CD4-positive, alpha-beta T cell (primary cell): ENCODE results near the gene LRRN4CL. TPM values are rescaled to one million over a fixed set of nuclear protein-coding genes. Genes with fewer than 3 reads are reported as not detected.
A peak's percentile ranks its signal among the peaks of the same experiment; 100 is the strongest.

Experiments
- ATAC-seq: fragments of 200-7000 bp; cut with Tn5 transposase; one replicate; pipeline ENCODE4 v1.10.0; 2022; ENCODE audit warnings: mild to moderate bottlenecking; ENCODE audit not compliant: poor library complexity
- CTCF ChIA-PET: fragments of 350-600 bp; sonication (Branson Sonifier 250); formaldehyde crosslinking; loops from one replicate; lab custom pipeline; 2021; ENCODE audit warnings: antibody characterized with exemption, inconsistent platforms; lab: Charles Lee
- POLR2A ChIA-PET: fragments of 350-600 bp; sonication (Branson Sonifier 250); formaldehyde crosslinking; loops from one replicate; lab custom pipeline; 2021; ENCODE audit warnings: antibody characterized with exemption, inconsistent platforms; lab: Charles Lee
- DNase-seq, 14 experiments: peaks; one replicate each; pipeline ENCODE4 v3.0.0-alpha.2; 2013 to 2020; ENCODE audit warnings: mixed read lengths in 2 of 14
- H3K27ac ChIP-seq, 2 donors: one replicate each; pipeline versions ENCODE4 v1.5.1 to v1.7.0; 2013; ENCODE audit warnings: low read length in 2 of 2, low read depth in 1 of 2, mild to moderate bottlenecking in 1 of 2
- H3K27me3 ChIP-seq, 2 experiments: 1 replicate in 1 of 2; 2 replicates in 1 of 2; pipeline versions ENCODE4 v1.6.1 to v1.7.0; 2013; ENCODE audit warnings: low read length in 2 of 2, control low read depth in 1 of 2, mild to moderate bottlenecking in 1 of 2, moderate library complexity in 1 of 2; ENCODE audit not compliant: insufficient read depth in 2 of 2, control insufficient read depth in 1 of 2
- H3K36me3 ChIP-seq: one replicate; pipeline ENCODE4 v1.6.1; 2013; ENCODE audit warnings: low read length, control low read depth; ENCODE audit not compliant: insufficient read depth
- H3K4me1 ChIP-seq: one replicate; pipeline ENCODE4 v1.6.1; 2013; ENCODE audit warnings: low read length, control low read depth; ENCODE audit not compliant: insufficient read depth
- H3K4me3 ChIP-seq: one replicate; pipeline ENCODE4 v1.5.1; 2013; ENCODE audit warnings: mild to moderate bottlenecking, low read length, moderate library complexity
- H3K9me3 ChIP-seq, 2 experiments: 1 replicate in 1 of 2; 2 replicates in 1 of 2; pipeline versions ENCODE4 v1.6.1 to v1.7.0; 2013; ENCODE audit warnings: low read length in 2 of 2, mild to moderate bottlenecking in 2 of 2, control low read depth in 1 of 2, moderate library complexity in 1 of 2; ENCODE audit not compliant: control insufficient read depth in 1 of 2, insufficient read depth in 1 of 2
- H3K27ac Mint-ChIP-seq: one replicate; pipeline ENCODE4 v1.8.0; 2020; ENCODE audit warnings: mixed read lengths
- H3K27me3 Mint-ChIP-seq: one replicate; pipeline ENCODE4 v1.8.0; 2021; ENCODE audit warnings: mixed read lengths
- H3K36me3 Mint-ChIP-seq: one replicate; pipeline ENCODE4 v1.8.0; 2021; ENCODE audit warnings: low read depth, mixed read lengths
- H3K4me1 Mint-ChIP-seq: one replicate; pipeline ENCODE4 v1.8.0; 2021; ENCODE audit warnings: low read depth, mixed read lengths
- H3K4me3 Mint-ChIP-seq: one replicate; pipeline ENCODE4 v1.8.0; 2020; ENCODE audit warnings: mild to moderate bottlenecking, mixed read lengths
- H3K9me3 Mint-ChIP-seq: one replicate; pipeline ENCODE4 v1.8.0; 2020; ENCODE audit warnings: mixed read lengths
- CTCF ChIP-seq: fragments of 200-600 bp; IDR thresholded peaks from one replicate; pipeline ENCODE4 v1.8.0; 2022; ENCODE audit warnings: antibody characterized with exemption, mild to moderate bottlenecking
- intact Hi-C, 2 experiments: fragments of 100-400 bp; cut with DNase I in 1 of 2; cut with micrococcal nuclease in 1 of 2; formaldehyde crosslinking; loops; one replicate each; pipeline versions ENCODE4 v1.15.1 to v1.9.0; 2023 to 2025; cut with DNase I, micrococcal nuclease
- total RNA-seq, 174 experiments: library from RNA in 2 of 174; stranded (reverse) in 2 of 174; gene quantifications; one replicate each; pipeline ENCODE4 v1.2.3 and lab custom pipeline; 2021 to 2026

Gene LRRN4CL
- total RNA-seq, 2 experiments from 2014 or later = not detected

- ChIA-PET CTCF (interaction anchor here (0.7 to 8.3 kb wide), 4 partner anchors 62 to 382 kb away, joined by 3 to 44 read pairs (median 4); partner anchors contain the start of genes SLC3A2 and TMEM179B), POLR2A (interaction anchor here (0.9 to 7.9 kb wide), 14 partner anchors 9 to 173 kb away, joined by 3 to 228 read pairs (median 40); partner anchors contain the start of genes BSCL2, C11orf98, CSKMT and GNG3)
- Histone ChIP-seq H3K36me3 (peaks cover 41% of the 10 kb centered on the region), H3K4me3 (peak overlapping the region; percentile 65), H3K4me1 (peaks cover 46% of the 10 kb centered on the region), H3K27ac (peak overlapping the region; percentile 42 to 97), H3K27me3 (no peaks in the 10 kb centered on the region), H3K9me3 (no peaks in the 10 kb centered on the region)
- intact Hi-C loops = loop anchor here in 1 of 2 experiments (5.0 kb wide), 2 partner anchors 47 to 117 kb away; partner anchors contain the start of gene TAF6L
- Mint-ChIP-seq H3K4me1 (peaks cover 81% of the 10 kb centered on the region), H3K36me3 (peaks cover 85% of the 10 kb centered on the region), H3K4me3 (peak overlapping the region; percentile 84), H3K27me3 (no peaks in the 10 kb centered on the region), H3K9me3 (no peaks in the 10 kb centered on the region), H3K27ac (peak overlapping the region; percentile 98)
- ATAC-seq = no peak
- no peak for TF ChIP-seq CTCF
- no peak for DNase-seq
Measured at GRCh38 chr11:62725646-62726045, 36.3 kb upstream of the LRRN4CL start.

GRCh38 chr11:62724171-62724570, 34.8 kb upstream of the LRRN4CL start:
- no peak overlapping the region for H3K27ac ChIP-seq
- H3K9me3 ChIP-seq = no peaks in the 10 kb centered on the region
- TF ChIP-seq CTCF = no peak
- no peaks in the 10 kb centered on the region for H3K9me3 Mint-ChIP-seq
- peaks cover 55% of the 10 kb centered on the region for H3K36me3 ChIP-seq
- ATAC-seq (no peak), DNase-seq (no peak)
- peaks cover 31% of the 10 kb centered on the region for H3K4me1 ChIP-seq
- ChIA-PET POLR2A (interaction anchor here (0.5 to 6.7 kb wide), 9 partner anchors 15 to 132 kb away, joined by 3 to 73 read pairs (median 7); partner anchors contain the start of genes POLR2G, TMEM179B and ZBTB3), CTCF (interaction anchor here (8.3 kb wide), 1 partner anchor 63 kb away, joined by 44 read pairs; the partner anchor contains the start of gene TMEM179B)
- H3K4me1 Mint-ChIP-seq = peaks cover 81% of the 10 kb centered on the region
- peaks cover 93% of the 10 kb centered on the region for H3K36me3 Mint-ChIP-seq
- peak overlapping the region; percentile 98 for H3K27ac Mint-ChIP-seq
- peak overlapping the region; percentile 65 for H3K4me3 ChIP-seq
- H3K4me3 Mint-ChIP-seq = peak overlapping the region; percentile 84
- no peaks in the 10 kb centered on the region for H3K27me3 ChIP-seq
- intact Hi-C loops = loop anchor here in 1 of 2 experiments (1.0 kb wide), 1 partner anchor 11 kb away; no protein-coding TSS in a partner anchor
- no peaks in the 10 kb centered on the region for H3K27me3 Mint-ChIP-seq

- peaks cover 35% of the 10 kb centered on the region for H3K4me1 ChIP-seq
- ChIA-PET CTCF (no interaction called here), POLR2A (no interaction called here)
- DNase-seq (no peak), ATAC-seq (no peak)
- no peaks in the 10 kb centered on the region for H3K27me3 ChIP-seq
- TF ChIP-seq CTCF = no peak
- H3K27me3 Mint-ChIP-seq = no peaks in the 10 kb centered on the region
- intact Hi-C loops = no loop called here
- H3K27ac ChIP-seq = no peak overlapping the region
- peaks cover 93% of the 10 kb centered on the region for H3K36me3 Mint-ChIP-seq
- H3K9me3 ChIP-seq = no peaks in the 10 kb centered on the region
- H3K36me3 ChIP-seq = peaks cover 77% of the 10 kb centered on the region
- no peaks in the 10 kb centered on the region for H3K9me3 Mint-ChIP-seq
- peaks cover 80% of the 10 kb centered on the region for H3K4me1 Mint-ChIP-seq
- H3K4me3 Mint-ChIP-seq = no peak overlapping the region
- no peak overlapping the region for H3K4me3 ChIP-seq
- H3K27ac Mint-ChIP-seq = peak overlapping the region; percentile 30
Measured at GRCh38 chr11:62721994-62722393, 32.7 kb upstream of the LRRN4CL start.
